Activated CD4-positive, CD25-positive, alpha-beta regulatory T cell treated with anti-CD3 and anti-CD28 coated beads, Interleukin-2, amount 50 U/mL, for 16 hours (primary cell): Measurements from ENCODE around the gene MOK.

Experiments
- DNase-seq: peaks from one replicate; pipeline ENCODE4 v3.0.0-alpha.2; 2020; ENCODE audit warnings: low read depth, low spot score

MOK gene

GRCh38 chr14:102181187-102181586, 123.8 kb downstream of the MOK start:
- no peak for DNase-seq

GRCh38 chr14:102180248-102180998, 124.5 kb downstream of the MOK start:
- no peak for DNase-seq
